Measurements from ENCODE around the gene ADORA1.

ADORA1 gene

DNA sequence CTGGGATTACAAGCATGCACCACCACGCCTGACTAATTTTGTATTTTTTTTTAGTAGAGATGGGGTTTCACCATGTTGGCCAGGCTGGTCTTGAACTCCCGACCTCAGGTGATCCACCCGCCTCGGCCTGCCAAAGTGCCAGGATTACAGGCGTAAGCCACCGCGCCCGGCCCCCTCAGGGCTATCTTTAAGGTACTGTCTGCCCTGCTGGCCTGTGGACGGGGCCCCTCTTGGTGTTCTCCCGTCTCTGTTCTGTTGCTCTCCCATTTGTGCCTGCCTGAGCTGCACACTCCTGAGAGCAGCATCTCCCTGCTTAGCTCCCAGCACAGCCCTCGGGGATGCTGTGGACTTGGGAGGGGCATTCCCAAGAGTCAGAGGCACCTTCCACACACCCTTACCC, 34.2 kb downstream of the ADORA1 start:
- no peak for DNase-seq

DNA sequence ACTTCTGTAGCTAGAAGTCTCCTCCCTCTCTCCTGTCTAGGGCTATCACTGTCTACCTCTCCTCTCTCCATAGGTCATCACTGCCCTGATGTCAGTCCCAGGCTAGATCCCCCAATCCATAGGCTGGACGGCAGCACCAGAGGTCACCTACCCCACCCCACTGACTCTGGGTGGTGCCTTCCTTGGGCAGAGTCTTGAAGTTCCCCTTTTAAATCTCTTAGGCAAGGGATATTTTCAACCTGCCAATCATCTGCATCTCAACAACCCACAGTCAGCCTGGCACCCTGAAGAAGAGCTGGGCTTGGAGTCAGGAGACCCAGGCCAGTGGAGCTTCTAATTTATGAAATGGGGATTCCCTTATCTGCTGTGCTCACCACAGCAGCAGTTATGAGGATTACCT, 34.9 kb downstream of the ADORA1 start:
- no peak for DNase-seq

DNA sequence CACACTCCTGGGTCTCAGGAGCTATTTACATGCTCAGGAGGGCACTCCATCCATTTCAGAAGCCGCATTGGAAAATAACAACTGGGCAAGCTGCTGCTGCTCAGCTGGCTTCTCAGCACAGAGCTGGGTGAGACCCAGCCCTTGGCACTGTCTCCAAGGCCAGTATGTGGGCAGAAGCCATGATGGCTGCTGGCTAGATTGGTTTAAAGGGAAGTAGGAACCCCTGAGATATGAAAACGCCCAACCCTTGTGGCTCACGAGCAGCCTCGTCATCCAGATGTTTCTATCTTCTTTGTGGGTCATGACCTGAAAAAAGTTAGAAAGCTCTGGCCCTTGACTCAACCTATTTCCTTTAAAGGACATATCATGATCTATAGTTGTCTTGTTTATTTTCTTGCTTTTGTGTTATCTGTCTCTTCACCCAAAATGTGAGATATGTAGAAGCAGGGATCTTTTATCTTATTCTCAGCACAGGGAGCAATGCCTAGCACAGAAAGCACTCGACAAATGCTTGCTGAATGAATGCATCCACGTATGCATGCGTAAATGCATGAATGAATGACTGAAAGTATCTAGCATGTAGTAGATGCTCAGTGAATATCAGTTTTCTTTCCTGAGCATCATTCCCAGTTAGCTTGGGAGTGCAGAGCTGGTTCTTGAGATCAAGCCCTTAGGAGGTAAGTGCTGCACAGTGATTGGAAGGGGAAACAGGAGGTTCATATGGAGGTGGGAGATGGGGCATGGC, 36.5 kb downstream of the ADORA1 start:
- no peak for DNase-seq

DNA sequence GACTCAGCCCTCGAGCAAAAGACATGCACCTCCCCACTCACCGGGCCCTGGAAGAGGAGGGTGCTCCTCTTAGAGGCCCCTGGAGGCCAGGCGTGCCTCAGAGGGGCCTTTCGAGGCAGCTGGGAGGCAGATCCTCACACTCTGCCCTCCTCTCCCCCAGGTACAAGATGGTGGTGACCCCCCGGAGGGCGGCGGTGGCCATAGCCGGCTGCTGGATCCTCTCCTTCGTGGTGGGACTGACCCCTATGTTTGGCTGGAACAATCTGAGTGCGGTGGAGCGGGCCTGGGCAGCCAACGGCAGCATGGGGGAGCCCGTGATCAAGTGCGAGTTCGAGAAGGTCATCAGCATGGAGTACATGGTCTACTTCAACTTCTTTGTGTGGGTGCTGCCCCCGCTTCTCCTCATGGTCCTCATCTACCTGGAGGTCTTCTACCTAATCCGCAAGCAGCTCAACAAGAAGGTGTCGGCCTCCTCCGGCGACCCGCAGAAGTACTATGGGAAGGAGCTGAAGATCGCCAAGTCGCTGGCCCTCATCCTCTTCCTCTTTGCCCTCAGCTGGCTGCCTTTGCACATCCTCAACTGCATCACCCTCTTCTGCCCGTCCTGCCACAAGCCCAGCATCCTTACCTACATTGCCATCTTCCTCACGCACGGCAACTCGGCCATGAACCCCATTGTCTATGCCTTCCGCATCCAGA, 37.7 kb downstream of the ADORA1 start:
- no peak for DNase-seq

DNA sequence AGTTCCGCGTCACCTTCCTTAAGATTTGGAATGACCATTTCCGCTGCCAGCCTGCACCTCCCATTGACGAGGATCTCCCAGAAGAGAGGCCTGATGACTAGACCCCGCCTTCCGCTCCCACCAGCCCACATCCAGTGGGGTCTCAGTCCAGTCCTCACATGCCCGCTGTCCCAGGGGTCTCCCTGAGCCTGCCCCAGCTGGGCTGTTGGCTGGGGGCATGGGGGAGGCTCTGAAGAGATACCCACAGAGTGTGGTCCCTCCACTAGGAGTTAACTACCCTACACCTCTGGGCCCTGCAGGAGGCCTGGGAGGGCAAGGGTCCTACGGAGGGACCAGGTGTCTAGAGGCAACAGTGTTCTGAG, 38.3 kb downstream of the ADORA1 start:
- DNase-seq, result no peak

DNA sequence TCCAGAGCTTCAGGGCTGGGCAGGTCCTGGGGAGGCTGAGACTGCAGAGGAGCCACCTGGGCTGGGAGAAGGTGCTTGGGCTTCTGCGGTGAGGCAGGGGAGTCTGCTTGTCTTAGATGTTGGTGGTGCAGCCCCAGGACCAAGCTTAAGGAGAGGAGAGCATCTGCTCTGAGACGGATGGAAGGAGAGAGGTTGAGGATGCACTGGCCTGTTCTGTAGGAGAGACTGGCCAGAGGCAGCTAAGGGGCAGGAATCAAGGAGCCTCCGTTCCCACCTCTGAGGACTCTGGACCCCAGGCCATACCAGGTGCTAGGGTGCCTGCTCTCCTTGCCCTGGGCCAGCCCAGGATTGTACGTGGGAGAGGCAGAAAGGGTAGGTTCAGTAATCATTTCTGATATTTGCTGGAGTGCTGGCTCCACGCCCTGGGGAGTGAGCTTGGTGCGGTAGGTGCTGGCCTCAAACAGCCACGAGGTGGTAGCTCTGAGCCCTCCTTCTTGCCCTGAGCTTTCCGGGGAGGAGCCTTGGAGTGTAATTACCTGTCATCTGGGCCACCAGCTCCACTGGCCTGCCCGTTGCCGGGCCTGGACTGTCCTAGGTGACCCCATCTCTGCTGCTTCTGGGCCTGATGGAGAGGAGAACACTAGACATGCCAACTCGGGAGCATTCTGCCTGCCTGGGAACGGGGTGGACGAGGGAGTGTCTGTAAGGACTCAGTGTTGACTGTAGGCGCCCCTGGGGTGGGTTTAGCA, 38.8 kb downstream of the ADORA1 start:
- DNase-seq, result peak; percentile 33

DNA sequence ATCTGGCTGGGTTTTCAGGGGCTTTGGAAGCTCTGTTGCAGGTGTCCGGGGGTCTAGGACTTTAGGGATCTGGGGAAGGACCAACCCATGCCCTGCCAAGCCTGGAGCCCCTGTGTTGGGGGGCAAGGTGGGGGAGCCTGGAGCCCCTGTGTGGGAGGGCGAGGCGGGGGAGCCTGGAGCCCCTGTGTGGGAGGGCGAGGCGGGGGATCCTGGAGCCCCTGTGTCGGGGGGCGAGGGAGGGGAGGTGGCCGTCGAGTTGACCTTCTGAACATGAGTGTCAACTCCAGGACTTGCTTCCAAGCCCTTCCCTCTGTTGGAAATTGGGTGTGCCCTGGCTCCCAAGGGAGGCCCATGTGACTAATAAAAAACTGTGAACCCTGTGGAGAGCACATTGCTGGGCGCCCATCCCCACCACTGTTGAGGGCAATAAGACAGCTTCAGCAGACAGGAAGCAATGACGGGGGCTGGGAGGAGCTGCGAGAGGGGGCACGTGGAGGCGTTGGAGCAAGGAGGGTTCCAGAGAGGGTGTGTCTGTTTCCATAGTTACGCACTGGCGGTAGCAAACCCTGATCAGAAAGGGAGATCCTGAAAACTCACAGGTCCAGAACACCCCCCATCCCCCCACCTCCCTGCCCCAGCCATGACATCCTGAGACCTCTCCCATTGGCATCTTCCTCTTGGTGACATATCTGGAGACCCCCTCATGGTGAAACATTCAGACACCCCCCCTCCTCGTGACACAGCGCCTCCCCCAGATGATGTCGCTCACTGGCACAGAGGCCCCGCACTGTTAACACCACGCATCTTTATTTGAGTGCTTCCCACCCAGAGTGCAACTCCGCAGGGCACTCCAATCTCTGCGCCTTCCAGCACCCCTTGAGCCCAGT, 39.7 kb downstream of the ADORA1 start:
- DNase-seq, result no peak

DNA sequence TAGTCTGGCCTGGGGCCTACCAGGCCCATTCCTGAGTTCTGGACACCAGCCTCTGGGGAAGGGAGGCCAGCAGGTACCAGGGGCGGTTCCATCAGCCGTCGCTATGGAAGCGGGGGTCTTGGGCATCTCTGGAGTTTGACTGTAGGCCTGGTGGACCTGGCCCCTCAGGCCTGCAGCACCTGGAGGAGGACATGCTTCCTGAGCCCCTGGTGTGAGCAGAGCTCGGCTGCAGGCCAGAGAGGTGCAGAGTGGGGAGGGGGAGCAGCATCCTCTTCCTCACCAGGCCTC, 40.3 kb downstream of the ADORA1 start:
- DNase-seq, result no peak

DNA sequence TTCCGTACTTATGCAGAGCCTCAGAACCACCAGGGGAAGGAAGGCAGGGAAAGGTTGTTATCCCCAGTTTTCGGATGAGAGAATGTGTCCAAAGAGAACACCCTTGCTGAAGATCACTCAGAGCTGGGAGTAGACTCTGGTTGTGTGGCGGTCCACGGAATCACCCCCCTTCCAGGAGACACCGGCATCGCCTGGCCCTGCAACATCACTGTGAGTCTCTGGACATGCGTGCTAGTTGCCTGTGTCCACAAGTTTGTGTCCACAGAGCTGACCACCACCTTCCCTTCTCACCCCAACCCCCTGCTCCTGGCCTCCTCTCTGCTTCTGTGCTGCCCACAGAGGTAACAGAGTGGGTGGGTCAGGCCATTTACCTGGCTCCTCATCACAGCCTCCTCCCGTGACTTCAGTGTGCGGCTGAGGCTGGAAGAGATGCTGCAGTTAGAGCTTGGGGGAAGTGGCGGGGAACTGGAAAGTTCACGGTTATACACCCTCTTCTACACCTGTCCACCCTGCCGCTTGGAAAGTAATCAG, 40.8 kb downstream of the ADORA1 start:
- no peak for DNase-seq

DNA sequence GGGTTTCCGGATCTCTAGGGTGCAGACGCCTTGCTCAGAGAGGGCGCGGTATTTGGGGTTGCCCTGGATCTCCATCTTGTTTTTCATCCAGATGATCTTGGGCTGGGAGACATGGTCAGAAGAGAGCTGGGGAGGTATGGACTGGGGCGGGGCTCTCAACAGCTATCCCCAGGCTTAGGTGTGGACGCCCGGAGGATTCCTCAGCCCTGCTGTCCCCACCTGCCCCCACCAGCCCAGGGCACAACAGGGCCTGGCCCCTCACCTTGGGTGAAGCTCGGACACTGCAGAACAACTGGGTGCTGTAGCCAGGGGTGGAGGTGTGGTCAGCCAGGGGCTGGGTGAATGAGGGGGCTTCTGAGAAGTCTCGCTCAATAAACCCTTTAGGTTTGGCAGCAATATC, 41.5 kb downstream of the ADORA1 start:
- no peak for DNase-seq

DNA sequence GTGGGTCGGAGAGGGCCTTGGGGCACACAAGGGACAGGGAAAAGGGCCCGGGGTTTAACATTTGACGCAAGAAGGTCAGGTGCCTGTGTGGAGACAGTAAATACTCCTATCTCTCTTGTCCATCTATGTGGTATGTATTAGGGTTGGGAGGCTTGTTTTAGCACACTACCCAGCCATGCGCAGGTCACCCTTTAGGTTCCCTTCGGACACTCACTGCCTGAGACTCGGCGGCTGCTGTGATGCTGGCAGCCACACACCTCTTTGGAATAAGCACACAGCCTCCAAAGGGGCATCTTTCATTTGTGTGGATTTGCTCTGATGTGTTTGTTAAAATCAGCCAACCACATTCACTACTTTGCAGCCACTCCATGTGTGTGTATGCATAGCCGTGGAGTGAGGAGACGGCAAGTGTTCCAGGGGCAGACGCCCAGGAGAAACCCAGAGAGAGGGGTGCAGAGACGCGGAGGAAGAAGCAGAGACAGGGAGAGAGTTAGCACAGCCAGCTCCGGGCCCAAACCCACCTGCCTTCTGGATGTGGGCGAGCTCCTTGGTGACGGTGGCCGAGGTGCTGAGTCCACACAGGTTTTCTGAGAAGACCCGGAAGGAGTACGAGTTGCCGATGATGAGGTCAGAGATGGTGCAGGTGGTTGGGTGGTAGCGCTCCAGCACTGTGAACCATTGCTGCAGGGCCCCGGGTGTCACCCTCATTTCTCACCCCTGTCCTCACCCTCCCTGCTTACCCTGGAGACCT, 42.4 kb downstream of the ADORA1 start:
- no peak for DNase-seq

DNA sequence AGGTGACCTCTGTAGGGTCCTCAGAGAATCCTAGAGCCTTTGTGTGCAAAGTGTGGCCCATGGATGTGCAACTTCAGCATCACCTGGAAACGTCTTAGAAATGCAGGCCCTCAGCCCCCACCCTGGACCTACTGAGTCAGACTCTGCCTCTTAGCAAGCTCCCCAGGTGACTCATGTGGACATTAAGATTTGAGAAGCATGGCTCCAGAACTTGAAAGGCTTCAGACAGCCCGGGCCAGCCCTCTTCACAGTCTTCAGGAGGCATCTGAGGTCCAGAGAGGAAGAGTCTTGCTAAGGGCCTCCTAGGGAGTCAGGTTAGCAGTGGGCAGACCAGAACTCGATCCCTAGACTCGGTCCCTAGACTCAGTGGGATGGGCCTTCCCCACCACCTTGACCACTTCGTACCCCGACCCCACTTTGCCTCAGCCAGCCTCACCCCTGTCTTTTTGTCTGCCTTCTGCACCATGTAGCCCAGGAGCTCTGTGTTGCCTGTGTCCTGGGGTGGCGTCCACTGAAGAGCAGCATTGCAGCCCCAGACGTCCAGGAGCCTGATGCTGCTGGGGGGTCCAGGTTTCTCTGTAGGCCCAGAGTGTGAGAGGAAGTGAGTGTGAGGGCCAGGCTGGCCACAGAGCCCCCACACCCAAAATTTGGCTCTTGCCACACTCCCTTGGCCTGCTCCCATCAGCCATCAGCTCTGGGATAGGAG, 43.3 kb downstream of the ADORA1 start:
- DNase-seq, result no peak

DNA sequence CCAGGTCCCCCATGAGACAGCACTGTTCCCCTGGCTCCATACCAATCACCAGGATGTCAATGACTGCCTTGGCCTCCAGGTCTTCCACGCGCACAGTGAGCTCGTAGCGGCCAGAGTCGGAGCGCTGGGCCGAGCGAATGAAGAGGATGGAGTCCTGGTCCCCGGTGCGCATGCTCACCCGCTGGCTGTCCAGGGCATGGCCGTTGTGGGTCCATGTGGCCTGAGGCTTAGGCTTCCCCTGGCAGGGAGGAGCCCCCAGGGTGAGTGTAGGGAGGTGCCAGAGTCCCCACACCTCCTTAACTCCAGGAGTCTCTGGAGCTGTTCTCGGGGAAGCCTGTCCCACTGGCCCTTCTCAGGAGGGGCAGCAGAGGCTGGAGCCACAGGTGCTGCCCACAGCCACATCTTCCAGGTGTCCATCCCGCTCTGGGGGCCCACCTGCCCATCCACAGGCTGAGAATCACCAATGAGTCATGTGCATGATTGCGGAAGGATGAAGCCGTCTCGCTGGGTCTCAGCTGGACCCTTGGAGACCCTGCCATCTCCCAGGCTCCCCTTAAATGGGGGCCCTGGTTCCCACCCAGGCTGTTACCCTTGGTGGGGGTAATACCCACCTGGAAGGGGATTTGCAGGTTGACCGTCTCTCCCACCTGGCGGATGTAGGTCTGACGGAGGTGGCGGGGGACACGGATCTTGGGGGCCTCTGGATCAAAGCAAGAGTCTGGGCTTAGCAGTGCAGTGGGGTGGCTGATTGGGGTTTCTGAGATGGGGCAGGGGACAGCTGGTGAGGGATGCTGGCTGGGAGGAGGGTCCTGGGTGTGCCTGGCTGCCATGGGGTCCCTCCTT, 44.0 kb downstream of the ADORA1 start:
- no peak for DNase-seq

DNA sequence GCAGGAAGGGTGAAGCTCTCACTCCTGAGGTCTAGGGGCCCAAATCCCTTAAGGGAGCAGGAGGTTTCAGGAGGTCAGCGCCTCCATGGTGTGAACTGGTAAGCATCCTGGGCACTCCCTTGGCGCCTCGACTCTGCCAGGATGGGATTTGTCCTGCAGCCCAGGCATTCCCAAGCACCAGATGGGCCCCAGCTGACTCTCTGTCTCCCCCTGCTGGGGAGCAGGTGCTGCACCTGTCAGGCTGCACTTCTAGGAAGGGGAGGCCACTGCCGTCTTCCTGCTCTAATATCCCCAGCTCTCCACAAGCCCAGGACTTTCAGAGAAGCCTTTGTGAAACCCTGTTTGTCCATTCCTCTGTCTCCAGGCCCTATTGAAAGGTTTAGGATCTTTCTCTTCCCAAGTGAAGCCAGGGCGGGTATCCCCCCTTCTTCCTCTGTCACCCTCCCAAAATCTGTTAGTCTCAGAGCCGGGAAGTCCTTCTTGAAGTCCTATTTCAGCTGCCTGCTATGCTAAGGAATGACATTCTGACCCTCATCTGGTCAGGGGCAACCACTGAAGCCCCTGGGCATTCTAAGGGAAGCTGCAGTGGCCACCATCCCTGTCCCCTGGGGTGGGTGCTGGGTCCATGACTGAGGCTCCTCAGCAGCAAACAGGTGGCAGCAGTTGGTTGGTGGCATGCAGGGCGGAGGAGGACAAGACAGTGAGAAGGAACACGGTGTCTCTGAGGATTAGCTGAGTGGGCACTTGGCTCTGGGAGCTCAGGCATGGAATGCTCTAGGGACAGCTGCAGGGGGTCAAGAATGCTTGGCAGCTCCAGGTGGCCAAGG, 44.9 kb downstream of the ADORA1 start:
- peak; percentile 33 for DNase-seq

DNA sequence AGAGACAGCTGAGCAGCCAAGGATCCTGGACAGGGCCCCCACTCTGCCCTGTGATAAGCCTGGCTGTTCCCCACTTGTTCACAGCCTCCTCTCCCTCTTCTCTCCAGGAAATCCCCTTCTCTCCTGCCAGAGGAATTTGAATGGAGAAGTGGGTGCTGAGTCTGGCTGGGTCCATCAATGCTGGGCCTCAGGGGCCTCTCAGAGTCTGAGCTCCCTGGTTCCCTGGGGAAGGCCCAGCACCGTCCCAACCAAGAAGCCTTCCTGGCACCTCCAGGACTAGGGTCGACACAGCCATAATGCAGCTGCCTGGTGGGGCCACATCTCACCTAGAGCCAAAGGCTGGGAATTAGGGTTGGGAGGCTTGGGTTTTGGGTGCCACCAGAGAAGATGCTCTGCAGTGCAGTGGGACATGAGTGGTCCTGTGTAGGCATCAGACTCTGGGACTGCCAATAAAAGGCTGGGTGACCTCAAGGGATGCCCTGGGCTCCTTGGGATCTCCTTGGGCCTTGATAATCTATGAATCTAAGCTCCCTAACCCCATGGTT, 45.6 kb downstream of the ADORA1 start:
- DNase-seq, result no peak

DNA sequence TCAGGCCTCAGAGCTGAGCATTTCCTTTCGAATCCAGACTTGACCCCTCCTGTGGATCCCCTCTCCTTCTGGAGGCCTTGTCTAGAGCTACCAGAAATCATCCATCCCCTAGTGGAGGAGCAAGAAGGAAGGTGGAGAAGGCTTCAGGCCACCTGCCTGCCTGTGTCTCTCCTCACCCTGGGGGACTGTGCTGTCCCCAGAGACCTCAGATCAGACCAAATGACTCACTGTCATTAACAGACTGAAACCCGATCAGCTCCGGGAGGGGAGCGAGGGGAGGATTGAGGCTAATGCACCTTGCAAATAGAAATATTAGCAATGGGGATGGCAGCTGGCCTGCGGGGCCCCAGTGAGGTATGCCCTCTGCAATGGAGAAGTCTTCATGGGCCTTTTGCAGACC, 46.0 kb downstream of the ADORA1 start:
- DNase-seq, result peak; percentile 38

DNA sequence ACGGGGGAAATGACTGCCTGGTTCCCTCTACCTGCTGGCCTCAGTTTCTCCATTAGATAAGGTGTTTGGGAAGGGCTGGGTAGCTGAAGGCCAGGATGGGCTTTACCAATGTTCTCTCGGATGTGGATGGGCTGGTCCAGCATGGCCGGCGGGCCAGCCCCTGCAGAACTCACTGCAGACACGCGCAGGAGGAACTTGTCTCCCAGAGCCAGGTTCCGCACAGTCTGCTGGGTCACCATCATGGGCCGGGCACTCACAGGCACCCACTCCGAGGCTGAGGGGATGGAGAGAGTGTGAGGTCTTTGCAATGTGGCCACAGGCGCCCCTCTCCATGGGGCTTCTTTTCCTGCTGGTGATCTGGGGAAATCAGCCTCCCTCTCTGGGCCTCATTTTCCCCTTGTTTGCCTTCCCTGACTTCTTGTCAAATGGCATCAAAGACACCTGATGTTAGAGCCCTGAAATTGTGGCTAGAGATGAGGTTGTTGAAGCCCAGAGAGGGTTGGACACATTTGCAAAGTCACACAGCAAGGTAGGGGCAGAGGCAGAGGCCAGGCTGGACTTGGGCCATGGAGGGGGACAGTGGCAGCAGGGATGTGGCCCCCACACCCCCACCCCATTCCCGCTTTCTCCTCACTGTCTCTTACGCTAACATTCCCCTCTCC, 46.9 kb downstream of the ADORA1 start:
- no peak for DNase-seq

DNA sequence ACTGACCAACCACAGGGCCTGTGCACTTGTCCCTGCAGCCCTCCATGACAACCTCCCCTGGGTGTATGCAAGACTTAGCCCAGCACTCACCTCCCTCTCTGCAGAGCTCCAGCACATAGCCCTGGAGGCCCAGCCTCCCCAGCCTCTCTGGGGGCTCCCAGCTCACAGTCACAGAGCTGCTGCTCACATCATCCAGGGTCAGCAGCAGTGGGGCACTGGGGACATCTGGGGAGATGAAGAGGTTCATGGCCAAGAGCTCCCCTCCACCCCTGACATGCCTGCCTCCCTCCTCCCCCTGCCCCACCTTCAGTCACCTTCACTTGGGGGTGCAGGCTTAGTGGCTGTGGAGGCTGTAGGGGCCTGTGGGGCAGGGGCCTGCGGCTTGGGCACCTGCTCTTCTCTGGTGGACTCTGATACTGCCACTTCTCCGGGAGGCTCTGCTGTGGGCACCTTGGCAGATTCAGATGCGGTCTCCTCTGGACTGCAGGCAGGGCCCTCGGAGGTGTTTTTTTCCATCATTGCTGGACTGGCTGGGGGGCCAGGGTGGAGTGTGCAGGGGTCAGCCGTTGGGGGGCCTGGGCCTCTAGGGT, 47.8 kb downstream of the ADORA1 start, which contains the start of gene MYBPH:
TSS of gene MYBPH (minus strand) at position 590 of the 590 bp plus-strand sequence. CDS start at position 519, 71 bp downstream.
- DNase-seq, result no peak
